GM18498 (cell line): ENCODE data around the gene NFIC.

Source experiments
- ATAC-seq: cut with Tn5 transposase; IDR thresholded peaks from one replicate; pipeline ENCODE4 v1.9.1; 2021; ENCODE audit warnings: mild to moderate bottlenecking, moderate library complexity; ENCODE audit not compliant: unreplicated experiment

NFIC gene

GRCh38 chr19:3358689-3359014, 7.7 kb upstream of the NFIC start:
- ATAC-seq = no peak

- ATAC-seq = peak; percentile 52
Measured at GRCh38 chr19:3359015-3359918, 7.1 kb upstream of the NFIC start.

GRCh38 chr19:3359919-3360420, 6.4 kb upstream of the NFIC start:
- ATAC-seq = peak; percentile 25

GRCh38 chr19:3360421-3361383, 5.7 kb upstream of the NFIC start:
- ATAC-seq = peak; percentile 21

GRCh38 chr19:3361384-3362216, 4.8 kb upstream of the NFIC start:
- no peak for ATAC-seq

- ATAC-seq = no peak
Measured at GRCh38 chr19:3362217-3362906, 4.0 kb upstream of the NFIC start.

- ATAC-seq = no peak
Measured at GRCh38 chr19:3363841-3364500, 2.4 kb upstream of the NFIC start.

- ATAC-seq = no peak
Measured at GRCh38 chr19:3364501-3364858, 1.9 kb upstream of the NFIC start.

- ATAC-seq = no peak
Measured at GRCh38 chr19:3365093-3365835, 1.1 kb upstream of the NFIC start.

- no peak for ATAC-seq
Measured at GRCh38 chr19:3366753-3367627, 607 bp downstream of the NFIC start.

- no peak for ATAC-seq
Measured at GRCh38 chr19:3367628-3368440, 1.5 kb downstream of the NFIC start.

GRCh38 chr19:3368441-3368795, 2.0 kb downstream of the NFIC start:
- no peak for ATAC-seq

- ATAC-seq = no peak
Measured at GRCh38 chr19:3368848-3369336, 2.5 kb downstream of the NFIC start.

- ATAC-seq = peak; percentile 54
Measured at GRCh38 chr19:3369337-3370213, 3.2 kb downstream of the NFIC start.

GRCh38 chr19:3370214-3370720, 3.9 kb downstream of the NFIC start:
- no peak for ATAC-seq
